Caco-2 (cell line): Measurements from ENCODE around the gene RTTN. TPM values are rescaled to one million over a fixed set of nuclear protein-coding genes. Genes with fewer than 3 reads are reported as not detected.

ENCODE experiments used
- BruUV-seq: library from RNA; stranded (reverse); fragments of 400-500 nt; replicated peaks from 2 replicates; lab custom pipeline; 2021; lab: Mats Ljungman, UMichigan
- CTCF ChIA-PET: fragments of 300-600 bp; sonication (Branson Sonifier 250); formaldehyde crosslinking; loops from one replicate; lab custom pipeline; 2022; ENCODE audit warnings: antibody characterized with exemption; lab: Charles Lee
- POLR2A ChIA-PET: fragments of 300-600 bp; sonication (Branson Sonifier 250); formaldehyde crosslinking; loops from one replicate; lab custom pipeline; 2022; ENCODE audit warnings: antibody characterized with exemption; lab: Charles Lee
- DNase-seq, 2 experiments: peaks; one replicate each; pipeline versions ENCODE4 v3.0.0 to v3.0.0-alpha.2; 2020 to 2022
- H3K27me3 ChIP-seq: replicated peaks from 2 replicates; pipeline ENCODE4 v1.6.0; 2011; ENCODE audit warnings: low read length; ENCODE audit not compliant: control insufficient read depth, insufficient read depth
- H3K36me3 ChIP-seq: 2 replicates; pipeline ENCODE4 v1.5.1; 2011; ENCODE audit warnings: low read length; ENCODE audit not compliant: control insufficient read depth, insufficient read depth
- H3K4me1 ChIP-seq: fragments of 250-450 bp; sonication (Bioruptor Pico); 2 replicates; pipeline ENCODE4 v1.5.1; 2020; ENCODE audit warnings: mild to moderate bottlenecking
- H3K4me3 ChIP-seq: 2 replicates; pipeline ENCODE4 v1.5.1; 2011; ENCODE audit warnings: low read depth, mild to moderate bottlenecking, control low read depth, low read length
- H3K9me3 ChIP-seq: fragments of 250-450 bp; sonication (Bioruptor Pico); 2 replicates; pipeline ENCODE4 v1.5.1; 2020; ENCODE audit warnings: mild to moderate bottlenecking, moderate library complexity
- H3K27ac Mint-ChIP-seq: one replicate; pipeline ENCODE4 v1.8.0; 2022; ENCODE audit warnings: mixed read lengths; ENCODE audit not compliant: unreplicated experiment
- H3K27me3 Mint-ChIP-seq: one replicate; pipeline ENCODE4 v1.8.0; 2022; ENCODE audit warnings: mixed read lengths; ENCODE audit not compliant: insufficient read depth, unreplicated experiment
- H3K36me3 Mint-ChIP-seq: one replicate; pipeline ENCODE4 v1.8.0; 2022; ENCODE audit warnings: mild to moderate bottlenecking, mixed read lengths; ENCODE audit not compliant: insufficient read depth, unreplicated experiment
- H3K4me1 Mint-ChIP-seq: one replicate; pipeline ENCODE4 v1.8.0; 2022; ENCODE audit warnings: low read depth, mixed read lengths; ENCODE audit not compliant: unreplicated experiment
- H3K4me3 Mint-ChIP-seq: one replicate; pipeline ENCODE4 v1.8.0; 2022; ENCODE audit warnings: mild to moderate bottlenecking, moderate library complexity, mixed read lengths; ENCODE audit not compliant: unreplicated experiment
- H3K9me3 Mint-ChIP-seq: one replicate; pipeline ENCODE4 v1.8.0; 2022; ENCODE audit warnings: mixed read lengths; ENCODE audit not compliant: unreplicated experiment
- CTCF ChIP-seq, 2 experiments: fragments of 200-600 bp in 1 of 2; IDR thresholded peaks; 1 replicate in 1 of 2; 2 replicates in 1 of 2; pipeline versions ENCODE4 v1.5.1 to v1.8.0; 2011 to 2022; ENCODE audit warnings: antibody characterized with exemption in 1 of 2, control low read depth in 1 of 2, inconsistent platforms in 1 of 2, low read depth in 1 of 2, low read length in 1 of 2, mild to moderate bottlenecking in 1 of 2, moderate library complexity in 1 of 2; ENCODE audit not compliant: insufficient read depth in 1 of 2, severe bottlenecking in 1 of 2, unreplicated experiment in 1 of 2
- intact Hi-C: fragments of 100-400 bp; cut with micrococcal nuclease; formaldehyde crosslinking; loops from one replicate; pipeline ENCODE4 v1.10.0; 2022; ENCODE audit not compliant: unreplicated experiment
- total RNA-seq: library from RNA; stranded (reverse); gene quantifications from 2 replicates; pipeline ENCODE4 v1.2.3, GENCODE V29; 2022

Gene RTTN
- total RNA-seq, 1 experiment from 2014 or later = 14.6 TPM

DNA sequence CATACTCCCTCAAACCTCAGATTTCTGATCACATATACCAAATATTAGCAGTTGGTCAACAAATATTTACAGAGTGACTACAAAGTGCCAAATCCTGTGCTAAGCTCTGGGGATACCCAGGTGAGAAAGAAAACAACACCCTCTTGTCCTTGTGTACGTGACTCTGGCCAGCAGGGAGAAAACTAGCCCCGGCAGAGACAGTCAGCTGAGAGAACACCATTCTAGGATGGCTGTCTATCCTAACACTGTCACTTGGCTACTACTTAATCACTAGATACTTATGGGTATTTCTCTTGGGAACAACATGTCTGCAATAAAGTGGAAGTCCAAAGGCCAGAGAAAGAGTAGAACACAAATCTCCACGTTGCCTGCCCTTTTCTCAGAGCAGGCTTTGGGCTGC, 199.9 kb downstream of the RTTN start:
- ChIA-PET POLR2A (no interaction called here), CTCF (interaction anchor here (0.6 kb wide), 1 partner anchor 42 kb away, joined by 3 read pairs; no protein-coding TSS in a partner anchor)
- Mint-ChIP-seq H3K27ac (no peak overlapping the region), H3K4me3 (no peak overlapping the region), H3K36me3 (no peaks in the 10 kb centered on the region), H3K9me3 (no peaks in the 10 kb centered on the region), H3K4me1 (no peaks in the 10 kb centered on the region), H3K27me3 (no peaks in the 10 kb centered on the region)
- H3K4me1 ChIP-seq = no peaks in the 10 kb centered on the region
- no TSS peak for BruUV-seq
- H3K4me3 ChIP-seq = no peak overlapping the region
- no peaks in the 10 kb centered on the region for H3K9me3 ChIP-seq
- intact Hi-C loops = no loop called here
- H3K27me3 ChIP-seq = no peaks in the 10 kb centered on the region
- TF ChIP-seq CTCF (IDR thresholded peaks at IDR 0.05; ENCODE audit: insufficient read depth in 1 of 2, low read depth in 1 of 2, low read length in 1 of 2, severe bottlenecking in 1 of 2, unreplicated experiment in 1 of 2) = no peak
- no peak for DNase-seq
- H3K36me3 ChIP-seq = no peaks in the 10 kb centered on the region

- H3K4me1 ChIP-seq = no peaks in the 10 kb centered on the region
- Mint-ChIP-seq H3K27ac (no peak overlapping the region), H3K27me3 (no peaks in the 10 kb centered on the region), H3K4me1 (no peaks in the 10 kb centered on the region), H3K9me3 (no peaks in the 10 kb centered on the region), H3K4me3 (no peak overlapping the region), H3K36me3 (no peaks in the 10 kb centered on the region)
- ChIA-PET POLR2A (no interaction called here), CTCF (no interaction called here)
- H3K36me3 ChIP-seq = no peaks in the 10 kb centered on the region
- no peak for TF ChIP-seq CTCF (IDR thresholded peaks at IDR 0.05; ENCODE audit: insufficient read depth in 1 of 2, low read depth in 1 of 2, low read length in 1 of 2, severe bottlenecking in 1 of 2, unreplicated experiment in 1 of 2)
- H3K9me3 ChIP-seq = no peaks in the 10 kb centered on the region
- no peak overlapping the region for H3K4me3 ChIP-seq
- DNase-seq = no peak
- intact Hi-C loops = no loop called here
- no TSS peak for BruUV-seq
- H3K27me3 ChIP-seq = no peaks in the 10 kb centered on the region
These were observed 200.8 kb downstream of the RTTN start for GRCh38 chr18:70004696-70005095.

DNA sequence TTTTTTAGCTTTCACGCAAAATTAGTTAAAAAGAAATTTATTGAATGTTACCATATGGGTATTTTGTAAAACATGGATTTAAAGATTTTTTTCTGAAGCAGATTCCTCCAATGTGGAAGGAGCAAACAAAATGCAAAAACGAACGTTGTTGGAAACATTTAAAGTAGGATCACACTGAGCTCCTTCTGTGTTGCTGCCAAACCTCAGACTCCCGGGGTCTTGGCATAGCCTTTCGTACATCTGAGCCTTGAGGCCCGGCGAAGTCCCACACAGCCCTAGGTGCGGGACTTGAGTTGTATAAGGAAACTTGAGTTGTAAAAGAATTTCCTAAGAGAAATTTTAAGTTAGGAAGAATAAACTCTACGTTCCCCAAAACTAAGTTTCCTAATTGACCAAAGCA, 205.8 kb downstream of the RTTN start:
- Histone ChIP-seq H3K36me3 (no peaks in the 10 kb centered on the region), H3K9me3 (no peaks in the 10 kb centered on the region), H3K4me1 (no peaks in the 10 kb centered on the region), H3K27me3 (no peaks in the 10 kb centered on the region), H3K4me3 (no peak overlapping the region)
- Mint-ChIP-seq H3K4me1 (peaks cover 7% of the 10 kb centered on the region), H3K27ac (no peak overlapping the region), H3K4me3 (no peak overlapping the region), H3K27me3 (no peaks in the 10 kb centered on the region), H3K36me3 (no peaks in the 10 kb centered on the region), H3K9me3 (no peaks in the 10 kb centered on the region)
- ChIA-PET POLR2A (no interaction called here), CTCF (no interaction called here)
- BruUV-seq = no TSS peak
- TF ChIP-seq CTCF (IDR thresholded peaks at IDR 0.05; ENCODE audit: insufficient read depth in 1 of 2, low read depth in 1 of 2, low read length in 1 of 2, severe bottlenecking in 1 of 2, unreplicated experiment in 1 of 2) = no peak
- intact Hi-C loops = no loop called here
- no peak for DNase-seq
